Measurements from ENCODE around the gene CD300LG.

DNA sequence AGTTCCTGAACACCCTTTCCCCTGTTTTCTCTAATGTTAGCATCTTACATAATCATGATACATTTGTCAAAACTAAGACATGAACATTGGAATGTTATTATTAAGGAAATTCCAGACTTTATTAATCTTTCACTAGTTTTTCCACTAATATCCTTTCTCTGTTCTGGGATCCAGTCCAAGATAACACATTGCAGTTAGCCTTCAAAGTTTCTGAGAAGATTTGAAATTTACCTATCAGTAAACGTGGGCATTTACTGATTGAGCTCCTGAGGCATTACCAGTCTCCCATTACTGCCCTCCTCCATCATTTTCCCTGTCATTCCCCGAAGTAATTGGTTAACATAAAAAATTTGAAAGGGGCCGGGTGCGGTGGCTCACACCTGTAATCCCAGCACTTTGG is 5.7 kb upstream of the CD300LG start:
- TF ChIP-seq, protein P1, sequence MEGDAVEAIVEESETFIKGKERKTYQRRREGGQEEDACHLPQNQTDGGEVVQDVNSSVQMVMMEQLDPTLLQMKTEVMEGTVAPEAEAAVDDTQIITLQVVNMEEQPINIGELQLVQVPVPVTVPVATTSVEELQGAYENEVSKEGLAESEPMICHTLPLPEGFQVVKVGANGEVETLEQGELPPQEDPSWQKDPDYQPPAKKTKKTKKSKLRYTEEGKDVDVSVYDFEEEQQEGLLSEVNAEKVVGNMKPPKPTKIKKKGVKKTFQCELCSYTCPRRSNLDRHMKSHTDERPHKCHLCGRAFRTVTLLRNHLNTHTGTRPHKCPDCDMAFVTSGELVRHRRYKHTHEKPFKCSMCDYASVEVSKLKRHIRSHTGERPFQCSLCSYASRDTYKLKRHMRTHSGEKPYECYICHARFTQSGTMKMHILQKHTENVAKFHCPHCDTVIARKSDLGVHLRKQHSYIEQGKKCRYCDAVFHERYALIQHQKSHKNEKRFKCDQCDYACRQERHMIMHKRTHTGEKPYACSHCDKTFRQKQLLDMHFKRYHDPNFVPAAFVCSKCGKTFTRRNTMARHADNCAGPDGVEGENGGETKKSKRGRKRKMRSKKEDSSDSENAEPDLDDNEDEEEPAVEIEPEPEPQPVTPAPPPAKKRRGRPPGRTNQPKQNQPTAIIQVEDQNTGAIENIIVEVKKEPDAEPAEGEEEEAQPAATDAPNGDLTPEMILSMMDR (IDR thresholded peaks at IDR 0.05), result no peak
- no peak for TF ChIP-seq POLR2A (IDR thresholded peaks at IDR 0.05)

Measured in right lobe of liver (tissue), 4 donors.